Stromal cell of bone marrow (primary cell): Measurements from ENCODE around the gene GSTA4.
"Not testable (repeated sequence)": the region's sequence is repeated elsewhere in the genome, so short reads cannot be mapped to it uniquely, and the experiment has no call there.

Experiments
- DNase-seq: peaks from one replicate; pipeline ENCODE4 v3.0.0-alpha.2; 2012; ENCODE audit warnings: low read depth

Gene GSTA4

GRCh38 chr6:52975580-52975979 is 19.5 kb downstream of the GSTA4 start:
- no peak for DNase-seq

DNA sequence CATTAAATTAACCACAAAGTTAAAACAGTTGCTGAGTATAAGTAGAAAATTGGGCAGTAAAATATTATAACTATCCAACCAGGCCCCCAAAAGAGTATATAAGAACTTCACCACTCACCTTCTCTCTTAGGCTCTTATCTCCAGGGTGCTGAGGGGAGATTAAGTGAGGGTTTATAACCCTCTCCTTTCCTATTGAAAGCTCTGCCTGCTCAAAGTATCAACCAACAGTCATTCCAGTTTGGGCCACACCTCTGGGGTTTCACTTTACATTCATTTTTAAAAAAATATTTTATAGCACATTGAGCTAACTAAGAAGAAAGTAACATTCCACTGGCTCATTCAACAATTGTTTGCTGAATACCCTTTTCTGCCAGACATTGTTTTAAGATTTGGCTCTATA is 22.1 kb downstream of the GSTA4 start:
- no peak for DNase-seq

- DNase-seq, result no peak
These were observed 25.7 kb downstream of the GSTA4 start for GRCh38 chr6:52969359-52969758.

DNA sequence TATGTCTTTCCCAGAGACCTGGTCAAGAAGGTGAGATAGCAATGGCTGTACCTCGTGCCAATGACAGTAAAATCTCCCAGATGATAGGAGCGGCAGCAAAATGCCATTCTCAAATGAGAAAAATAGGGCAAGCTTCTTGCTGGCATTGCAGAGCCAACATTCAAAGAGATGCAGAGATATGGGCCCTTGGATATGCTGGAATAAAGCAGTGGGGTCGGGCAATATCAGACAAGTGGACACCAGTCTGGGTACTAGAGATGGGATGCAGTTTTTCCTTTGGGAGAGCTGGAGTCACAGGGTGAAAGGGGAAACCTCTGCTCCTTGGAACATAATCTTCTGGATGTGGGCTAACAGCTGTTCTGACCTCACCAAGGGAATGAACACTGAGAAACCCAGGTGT is 29.0 kb downstream of the GSTA4 start:
- no peak for DNase-seq

GRCh38 chr6:52965380-52965779 is 29.7 kb downstream of the GSTA4 start:
- DNase-seq, result no peak

- DNase-seq, result no peak
These were observed 30.8 kb downstream of the GSTA4 start for GRCh38 chr6:52964318-52964717.

DNA sequence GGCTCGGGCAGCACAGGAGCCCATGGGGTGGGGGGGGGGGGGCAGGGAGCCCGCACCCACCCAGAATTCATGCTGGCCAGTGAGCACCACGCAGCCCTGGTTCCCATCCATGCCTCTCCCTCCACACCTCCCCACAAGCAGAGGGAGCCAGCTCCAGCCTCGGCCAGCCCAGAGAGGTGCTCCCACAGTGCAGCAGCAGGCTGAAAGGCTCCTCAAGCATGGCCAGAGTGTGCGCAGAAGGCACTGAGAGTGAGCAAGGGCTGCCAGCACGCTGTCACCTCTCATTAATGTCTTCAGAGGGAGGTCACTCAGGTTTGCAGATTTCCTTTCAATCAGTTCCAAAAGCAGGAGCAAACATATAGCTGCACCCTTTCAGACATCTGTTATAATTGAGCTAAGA is 32.4 kb downstream of the GSTA4 start:
- DNase-seq, result no peak

GRCh38 chr6:52961022-52961421 is 34.1 kb downstream of the GSTA4 start:
- not testable (repeated sequence) for DNase-seq

- not testable (repeated sequence) for DNase-seq
These were observed 34.9 kb downstream of the GSTA4 start for GRCh38 chr6:52960211-52960610.

DNA sequence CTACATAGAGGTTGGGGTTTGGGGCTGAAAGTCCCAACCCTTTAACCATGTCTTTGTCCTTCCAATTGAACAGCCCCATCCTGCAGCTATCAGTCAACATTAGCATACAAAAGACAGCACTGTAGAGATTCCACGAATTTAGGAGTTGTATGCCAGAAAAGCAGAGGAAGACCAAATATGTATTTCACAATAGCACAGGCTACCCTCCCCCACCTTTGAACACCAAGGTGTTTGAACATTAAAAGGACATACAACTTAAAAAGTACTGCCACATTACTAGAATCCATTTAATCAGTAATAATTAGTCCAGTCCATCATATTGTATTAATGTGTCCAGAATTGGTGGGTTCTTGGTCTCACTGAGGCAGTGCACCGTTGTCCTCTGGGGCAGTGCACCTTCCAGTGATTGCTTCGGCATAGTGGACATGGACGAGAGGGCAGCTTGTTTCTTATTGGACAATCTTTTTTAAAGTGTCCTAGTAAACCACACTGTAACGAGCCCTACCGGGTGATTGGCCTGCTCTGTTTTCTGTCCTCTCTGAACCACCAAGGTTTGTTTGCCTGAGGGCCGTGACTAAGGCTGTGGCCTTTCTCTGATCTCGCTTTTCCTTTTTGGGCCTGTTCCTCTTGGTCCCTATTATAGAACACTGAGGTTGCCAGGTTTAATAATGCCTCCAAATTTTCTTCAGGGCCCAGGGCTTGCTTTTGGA is 36.4 kb downstream of the GSTA4 start:
- DNase-seq, result no peak

- DNase-seq, result no peak
These were observed 39.2 kb downstream of the GSTA4 start for GRCh38 chr6:52955871-52956270.

- DNase-seq, result no peak
These were observed 40.9 kb downstream of the GSTA4 start for GRCh38 chr6:52953911-52954839.

GRCh38 chr6:52946306-52946705 is 48.8 kb downstream of the GSTA4 start:
- no peak for DNase-seq

GRCh38 chr6:52942821-52943220 is 52.3 kb downstream of the GSTA4 start:
- DNase-seq, result not testable (repeated sequence)

- DNase-seq, result no peak
These were observed 52.9 kb downstream of the GSTA4 start for GRCh38 chr6:52942221-52942620.

DNA sequence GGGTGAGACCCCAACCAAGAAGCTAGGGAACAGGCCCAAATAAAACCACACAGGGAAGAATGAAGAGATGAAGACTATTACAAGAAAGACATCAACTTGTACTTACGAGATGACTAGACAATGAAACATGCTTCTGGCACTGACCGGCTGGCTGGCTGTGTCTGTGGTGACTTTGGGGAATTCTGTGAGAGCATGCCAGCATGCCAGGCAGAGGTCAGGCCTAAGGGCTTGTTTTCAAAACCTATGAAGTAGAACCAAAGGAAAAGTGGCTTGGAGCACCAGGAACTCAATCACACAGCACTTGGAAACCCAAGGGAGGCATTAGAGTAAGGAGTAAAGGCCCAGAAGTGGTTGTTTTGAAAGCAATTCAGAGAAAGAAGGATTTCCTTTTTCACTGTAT is 57.2 kb downstream of the GSTA4 start:
- peak; percentile 30 for DNase-seq

DNA sequence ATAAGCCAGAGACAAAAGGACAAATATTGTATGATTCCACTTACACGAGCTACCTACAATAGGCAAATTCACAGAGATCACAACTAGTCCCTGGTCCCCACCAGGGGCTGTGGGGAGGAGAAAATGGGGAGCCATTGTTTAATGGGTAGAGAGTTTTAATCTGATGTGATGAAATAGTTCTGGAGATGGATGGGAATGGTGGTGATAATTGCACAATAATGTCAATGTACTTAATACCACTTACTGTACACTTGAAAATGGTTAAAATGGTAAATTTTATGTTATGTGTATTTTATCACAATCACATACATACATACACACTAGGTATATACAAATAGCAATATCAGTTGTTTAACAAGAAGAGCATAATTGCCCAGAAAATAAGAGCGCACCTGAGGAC is 61.3 kb downstream of the GSTA4 start:
- DNase-seq, result no peak

DNA sequence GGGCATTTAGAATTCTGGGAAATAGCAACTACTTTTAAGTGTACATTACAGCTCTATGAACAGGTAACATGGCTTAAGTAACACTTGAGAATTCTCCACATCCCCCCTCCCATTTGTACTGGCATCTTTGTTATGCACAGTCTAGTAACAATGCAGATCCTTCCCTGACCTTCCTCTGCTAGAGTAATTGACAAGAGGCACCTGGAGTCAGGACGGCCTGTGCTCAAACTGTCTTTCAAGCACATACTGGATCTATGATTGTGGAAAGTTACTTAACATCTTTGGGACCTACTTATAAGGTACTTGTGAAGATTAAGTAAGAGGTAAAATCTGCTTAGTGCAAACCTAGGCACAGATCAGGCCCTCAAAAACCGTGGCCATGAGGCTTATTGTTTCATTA is 63.7 kb downstream of the GSTA4 start:
- DNase-seq, result no peak

DNA sequence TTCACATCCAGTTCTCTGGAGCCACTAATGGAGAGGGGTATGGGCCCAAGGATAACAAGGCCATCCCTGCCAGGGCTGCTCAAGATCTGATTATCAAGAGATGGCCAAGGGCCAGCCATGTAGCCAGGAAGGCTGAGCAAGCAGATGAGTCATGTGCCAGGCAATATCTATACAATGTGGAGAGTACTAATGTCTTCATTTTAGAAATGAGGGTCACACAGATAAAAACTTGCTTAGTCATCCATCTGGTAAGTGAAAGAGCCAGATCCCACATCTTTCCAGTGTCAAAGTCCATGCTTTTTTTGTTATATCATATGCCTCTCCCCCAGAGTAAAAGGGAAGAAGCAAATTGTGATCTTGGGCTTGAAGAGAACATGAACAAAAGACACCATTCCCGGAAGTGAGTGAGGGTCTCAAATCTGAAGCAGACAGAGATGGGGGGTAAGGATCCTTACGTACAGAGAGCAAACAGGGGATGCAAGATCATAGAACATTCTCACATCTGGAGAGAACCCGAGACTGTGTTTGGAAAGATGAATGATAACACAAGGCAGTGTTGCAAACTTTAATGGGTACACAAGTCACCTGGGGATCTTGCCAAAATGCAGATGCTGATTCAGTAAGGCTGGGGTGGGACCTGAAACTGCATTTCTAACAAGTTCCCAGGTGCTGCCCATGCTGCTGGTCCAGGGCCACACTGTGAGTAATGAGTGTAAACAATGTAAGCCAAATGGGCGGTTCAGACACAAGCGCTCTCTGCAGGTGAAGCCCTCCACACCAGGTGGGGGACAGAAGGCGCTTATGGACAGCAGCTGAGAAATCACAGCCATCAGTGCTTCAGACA is 65.5 kb downstream of the GSTA4 start:
- peak; percentile 78 for DNase-seq
